Upper lobe of left lung (tissue), 4 donors: ENCODE measurements around the gene TTC4.

Source experiments
- POLR2AphosphoS5 ChIP-seq, 2 donors: sonication (generic); formaldehyde crosslinking; IDR thresholded peaks; one replicate each; pipeline ENCODE4 v1.5.1; 2017; ENCODE audit warnings: antibody characterized with exemption in 2 of 2
- TF ChIP-seq, protein P1 (sequence below), 6 experiments: fragments of 450-650 bp in 4 of 6; fragments of 200-600 bp in 2 of 6; sonication (generic) in 2 of 6; IDR thresholded peaks; one replicate each; pipeline ENCODE4 v1.5.1; 2016 to 2019; ENCODE audit warnings: antibody characterized with exemption in 6 of 6

- TF ChIP-seq, protein P1, sequence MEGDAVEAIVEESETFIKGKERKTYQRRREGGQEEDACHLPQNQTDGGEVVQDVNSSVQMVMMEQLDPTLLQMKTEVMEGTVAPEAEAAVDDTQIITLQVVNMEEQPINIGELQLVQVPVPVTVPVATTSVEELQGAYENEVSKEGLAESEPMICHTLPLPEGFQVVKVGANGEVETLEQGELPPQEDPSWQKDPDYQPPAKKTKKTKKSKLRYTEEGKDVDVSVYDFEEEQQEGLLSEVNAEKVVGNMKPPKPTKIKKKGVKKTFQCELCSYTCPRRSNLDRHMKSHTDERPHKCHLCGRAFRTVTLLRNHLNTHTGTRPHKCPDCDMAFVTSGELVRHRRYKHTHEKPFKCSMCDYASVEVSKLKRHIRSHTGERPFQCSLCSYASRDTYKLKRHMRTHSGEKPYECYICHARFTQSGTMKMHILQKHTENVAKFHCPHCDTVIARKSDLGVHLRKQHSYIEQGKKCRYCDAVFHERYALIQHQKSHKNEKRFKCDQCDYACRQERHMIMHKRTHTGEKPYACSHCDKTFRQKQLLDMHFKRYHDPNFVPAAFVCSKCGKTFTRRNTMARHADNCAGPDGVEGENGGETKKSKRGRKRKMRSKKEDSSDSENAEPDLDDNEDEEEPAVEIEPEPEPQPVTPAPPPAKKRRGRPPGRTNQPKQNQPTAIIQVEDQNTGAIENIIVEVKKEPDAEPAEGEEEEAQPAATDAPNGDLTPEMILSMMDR (IDR thresholded peaks at IDR 0.05), result no peak
- no peak for TF ChIP-seq POLR2AphosphoS5 (IDR thresholded peaks at IDR 0.05)
Observed at GRCh38 chr1:54706419-54706818, 9.2 kb upstream of the TTC4 start.
